DMS 273 (cell line): ENCODE results near the gene GALNT1.

Experiments used
- DNase-seq: peaks from one replicate; lab custom pipeline; 2025; ENCODE audit not compliant: unreplicated experiment; lab: John Stamatoyannopoulos, UW

The GALNT1 gene

GRCh38 chr18:35581898-35582641, 530 bp downstream of the GALNT1 start:
- peak; percentile 57 for DNase-seq

GRCh38 chr18:35582899-35583558, 1.5 kb downstream of the GALNT1 start:
- DNase-seq, result peak; percentile 49

- DNase-seq, result no peak
Measured at GRCh38 chr18:35584735-35585134, 3.2 kb downstream of the GALNT1 start.

GRCh38 chr18:35585608-35586007, 4.1 kb downstream of the GALNT1 start:
- no peak for DNase-seq

- DNase-seq, result no peak
Measured at GRCh38 chr18:35588122-35588521, 6.6 kb downstream of the GALNT1 start.

- peak; percentile 10 for DNase-seq
Measured at GRCh38 chr18:35588995-35589394, 7.5 kb downstream of the GALNT1 start.

- no peak for DNase-seq
Measured at GRCh38 chr18:35589546-35589945, 8.0 kb downstream of the GALNT1 start.

GRCh38 chr18:35590935-35591334, 9.4 kb downstream of the GALNT1 start:
- DNase-seq, result no peak

GRCh38 chr18:35592298-35592697, 10.8 kb downstream of the GALNT1 start:
- DNase-seq, result no peak

- DNase-seq, result no peak
Measured at GRCh38 chr18:35593859-35594258, 12.3 kb downstream of the GALNT1 start.

GRCh38 chr18:35597758-35598157, 16.2 kb downstream of the GALNT1 start:
- DNase-seq, result no peak

GRCh38 chr18:35602193-35602820, 20.8 kb downstream of the GALNT1 start:
- DNase-seq, result no peak

- no peak for DNase-seq
Measured at GRCh38 chr18:35603008-35603407, 21.5 kb downstream of the GALNT1 start.

GRCh38 chr18:35603528-35603927, 22.0 kb downstream of the GALNT1 start:
- DNase-seq, result no peak

- no peak for DNase-seq
Measured at GRCh38 chr18:35604369-35604768, 22.8 kb downstream of the GALNT1 start.

GRCh38 chr18:35605686-35606417, 24.3 kb downstream of the GALNT1 start:
- DNase-seq, result no peak

GRCh38 chr18:35609236-35609635, 27.7 kb downstream of the GALNT1 start:
- DNase-seq, result no peak

- peak; percentile 18 for DNase-seq
Measured at GRCh38 chr18:35610089-35610488, 28.5 kb downstream of the GALNT1 start.

GRCh38 chr18:35610724-35611123, 29.2 kb downstream of the GALNT1 start:
- DNase-seq, result no peak

GRCh38 chr18:35611518-35611917, 30.0 kb downstream of the GALNT1 start:
- peak; percentile 28 for DNase-seq

- DNase-seq, result no peak
Measured at GRCh38 chr18:35616074-35616473, 34.5 kb downstream of the GALNT1 start.
